ENCODE results near the gene STAG1. TPM values are rescaled to one million over a fixed set of nuclear protein-coding genes. Genes with fewer than 3 reads are reported as not detected.
"Not testable (repeated sequence)": the region's sequence is repeated elsewhere in the genome, so short reads cannot be mapped to it uniquely, and the experiment has no call there.

Gene STAG1
- total and polyA plus RNA-seq, 2 of the 13 experiments (the other 11 are each of a cell fraction or from before 2014, with no cell fraction given) = 6.2 to 25.9 TPM

DNA sequence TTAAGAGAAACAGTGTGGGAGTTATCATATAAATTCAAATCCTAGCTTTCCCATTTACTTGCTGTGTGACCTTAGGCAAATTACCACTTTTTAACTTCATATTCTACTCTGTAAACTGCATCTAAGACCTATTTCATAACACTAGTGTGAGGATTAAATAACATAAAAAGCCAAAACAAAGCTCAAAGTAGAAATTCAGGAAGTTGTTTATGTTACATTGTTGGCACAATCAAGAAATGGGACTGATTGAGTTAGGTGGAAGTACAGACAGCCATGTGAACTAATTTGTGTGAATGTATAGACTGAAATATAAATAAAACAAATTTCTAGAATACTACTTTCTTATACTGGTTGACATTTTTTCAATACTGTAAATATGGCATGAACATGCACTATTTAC, 131.7 kb downstream of the STAG1 start:
- no TSS peak for BruUV-seq (replicated peaks)
- ATAC-seq (no peak), FAIRE-seq (no peak), DNase-seq (ENCODE audit: low spot score) (no peak)
- Histone ChIP-seq H3K4me1 (ENCODE audit: insufficient read depth, low read length) (peaks cover 14% of the 10 kb centered on the region), H2AFZ (ENCODE audit: low read length) (no peak overlapping the region), H3K9me3 (ENCODE audit: low read length) (no peaks in the 10 kb centered on the region), H3K79me2 (ENCODE audit: insufficient read depth, low read length) (peaks cover 10% of the 10 kb centered on the region), H3K27ac (ENCODE audit: extremely low read length, insufficient read depth, low read length) (no peak overlapping the region), H3K36me3 (replicated peaks in 1 of 2; ENCODE audit: control insufficient read depth in 1 of 2, insufficient read depth in 2 of 2, low read length in 2 of 2) (peaks cover 0 to 1% of the 10 kb centered on the region in 2 experiments; a peak in 3 of 5 replicates), H3K9ac (ENCODE audit: insufficient read depth, low read depth, low read length) (no peak overlapping the region), H4K20me1 (ENCODE audit: insufficient read depth, low read length) (no peaks in the 10 kb centered on the region), H3K4me2 (ENCODE audit: low read depth, low read length) (no peak overlapping the region), H3K4me3 (replicated peaks in 1 of 3; ENCODE audit: insufficient read depth in 1 of 3, low read depth in 2 of 3, low read length in 3 of 3) (no peak overlapping the region), H3K27me3 (ENCODE audit: control insufficient read depth in 1 of 2, insufficient read depth in 2 of 2, low read length in 2 of 2) (no peaks in the 10 kb centered on the region)
- no peak for TF ChIP-seq ZNF274 (CRISPR knock-in tag; IDR thresholded peaks at IDR 0.05)
- no peak for TF ChIP-seq TFAP4 (IDR thresholded peaks at IDR 0.05; ENCODE audit: borderline replicate concordance, low read depth)
- TF ChIP-seq ZNF446 (CRISPR knock-in tag; IDR thresholded peaks at IDR 0.05) = no peak
- no peak for TF ChIP-seq ZBTB20 (CRISPR knock-in tag; IDR thresholded peaks at IDR 0.05; ENCODE audit: borderline replicate concordance, low read depth)
- TF ChIP-seq ISX (CRISPR knock-in tag; conservative IDR thresholded peaks at IDR 0.05) = no peak
- TF ChIP-seq DPF2 (CRISPR knock-in tag; IDR thresholded peaks at IDR 0.05; ENCODE audit: borderline replicate concordance, low read depth) = no peak
- CTCF ChIA-PET (ENCODE audit: low intra/inter-chr PET ratio, low total read pairs) = no interaction called here
- intact Hi-C loops (cut with micrococcal nuclease; ENCODE audit: unreplicated experiment) = no loop called here
- in situ Hi-C loops (cut with HindIII; ENCODE audit: extremely low pct_ligation_motif_present, low pct_unique_long_range_greater_than_20kb) = no loop called here
- POLR2A ChIA-PET = no interaction called here

DNA sequence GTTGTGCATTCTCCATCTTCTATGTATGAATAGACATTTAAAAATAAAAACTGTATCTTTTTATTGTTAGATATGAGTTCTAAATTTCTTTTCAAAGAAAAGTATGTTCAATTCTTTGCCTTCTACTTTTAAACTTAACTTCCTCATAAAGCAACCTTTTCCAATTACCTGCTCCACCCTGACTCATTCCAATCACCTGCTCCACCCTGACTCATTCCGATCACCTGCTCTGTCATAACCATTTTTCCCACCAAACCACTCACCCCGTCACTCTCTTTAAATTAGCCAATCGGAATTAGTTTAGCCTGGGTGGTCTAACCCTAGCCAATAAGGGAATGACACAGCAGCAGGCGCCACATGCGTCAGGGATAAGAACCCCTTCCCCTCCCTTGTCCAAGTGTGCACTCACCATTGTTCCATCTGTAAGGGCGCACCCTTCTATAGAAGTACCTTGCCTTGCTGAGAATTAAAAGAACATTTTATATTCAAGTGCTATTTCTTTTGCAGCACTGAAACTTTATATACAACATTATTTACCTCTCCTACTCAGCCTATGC, 134.1 kb downstream of the STAG1 start:
- FAIRE-seq; H3K36me3 ChIP-seq (replicated peaks in 1 of 2; ENCODE audit: control insufficient read depth in 1 of 2, insufficient read depth in 2 of 2, low read length in 2 of 2); H3K27ac ChIP-seq (ENCODE audit: extremely low read length, insufficient read depth, low read length); H4K20me1 ChIP-seq (ENCODE audit: insufficient read depth, low read length); DNase-seq (ENCODE audit: low spot score); intact Hi-C loops (cut with micrococcal nuclease; ENCODE audit: unreplicated experiment); H3K27me3 ChIP-seq (ENCODE audit: control insufficient read depth in 1 of 2, insufficient read depth in 2 of 2, low read length in 2 of 2); H3K4me2 ChIP-seq (ENCODE audit: low read depth, low read length); H3K9me3 ChIP-seq (ENCODE audit: low read length); H3K4me1 ChIP-seq (ENCODE audit: insufficient read depth, low read length); in situ Hi-C loops (cut with HindIII; ENCODE audit: extremely low pct_ligation_motif_present, low pct_unique_long_range_greater_than_20kb); POLR2A ChIA-PET; H3K4me3 ChIP-seq (replicated peaks in 1 of 3; ENCODE audit: insufficient read depth in 1 of 3, low read depth in 2 of 3, low read length in 3 of 3); H2AFZ ChIP-seq (ENCODE audit: low read length); BruUV-seq (replicated peaks); H3K79me2 ChIP-seq (ENCODE audit: insufficient read depth, low read length); CTCF ChIA-PET (ENCODE audit: low intra/inter-chr PET ratio, low total read pairs); ATAC-seq; H3K9ac ChIP-seq (ENCODE audit: insufficient read depth, low read depth, low read length): not testable (repeated sequence)
- 89% methylated on average over 6 of the region's 6 CpGs for WGBS (ENCODE audit: low lambda C conversion rate)

Measured in HepG2 (cell line).